ENCODE results near the gene STXBP5.

STXBP5 gene

DNA sequence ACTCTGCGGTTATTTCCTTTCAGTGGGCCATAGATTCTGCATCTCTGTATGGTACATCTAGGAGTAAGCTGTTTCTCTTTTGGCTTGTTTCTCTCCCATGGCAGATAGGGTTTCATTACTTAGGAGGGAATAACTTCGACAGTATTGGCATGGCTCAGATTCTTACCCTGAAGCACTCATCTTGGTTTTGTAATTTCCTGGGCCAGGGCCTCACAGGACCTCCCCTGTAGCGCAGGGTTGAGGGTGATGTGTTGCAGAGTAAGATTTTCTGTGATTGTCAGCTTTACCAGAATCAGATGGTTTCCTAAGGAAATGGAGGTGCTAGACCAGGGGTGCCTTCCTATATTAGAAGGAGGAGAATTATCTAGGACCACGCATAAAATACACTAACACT is 78.3 kb downstream of the STXBP5 start:
- DNase-seq (ENCODE audit: low read depth), result no peak
- TF ChIP-seq, protein P1, sequence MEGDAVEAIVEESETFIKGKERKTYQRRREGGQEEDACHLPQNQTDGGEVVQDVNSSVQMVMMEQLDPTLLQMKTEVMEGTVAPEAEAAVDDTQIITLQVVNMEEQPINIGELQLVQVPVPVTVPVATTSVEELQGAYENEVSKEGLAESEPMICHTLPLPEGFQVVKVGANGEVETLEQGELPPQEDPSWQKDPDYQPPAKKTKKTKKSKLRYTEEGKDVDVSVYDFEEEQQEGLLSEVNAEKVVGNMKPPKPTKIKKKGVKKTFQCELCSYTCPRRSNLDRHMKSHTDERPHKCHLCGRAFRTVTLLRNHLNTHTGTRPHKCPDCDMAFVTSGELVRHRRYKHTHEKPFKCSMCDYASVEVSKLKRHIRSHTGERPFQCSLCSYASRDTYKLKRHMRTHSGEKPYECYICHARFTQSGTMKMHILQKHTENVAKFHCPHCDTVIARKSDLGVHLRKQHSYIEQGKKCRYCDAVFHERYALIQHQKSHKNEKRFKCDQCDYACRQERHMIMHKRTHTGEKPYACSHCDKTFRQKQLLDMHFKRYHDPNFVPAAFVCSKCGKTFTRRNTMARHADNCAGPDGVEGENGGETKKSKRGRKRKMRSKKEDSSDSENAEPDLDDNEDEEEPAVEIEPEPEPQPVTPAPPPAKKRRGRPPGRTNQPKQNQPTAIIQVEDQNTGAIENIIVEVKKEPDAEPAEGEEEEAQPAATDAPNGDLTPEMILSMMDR (conservative IDR thresholded peaks at IDR 0.05; ENCODE audit: low read depth, low read length), result no peak
- no peak overlapping the region for H3K4me3 ChIP-seq (ENCODE audit: low read length)

- DNase-seq (ENCODE audit: low read depth), result no peak
- H3K4me3 ChIP-seq (ENCODE audit: low read length), result no peak overlapping the region
- TF ChIP-seq, protein P1 (conservative IDR thresholded peaks at IDR 0.05; ENCODE audit: low read depth, low read length), result no peak
Measured at GRCh38 chr6:147283460-147283859, 79.2 kb downstream of the STXBP5 start.

- DNase-seq (ENCODE audit: low read depth), result peak; percentile 26
- TF ChIP-seq, protein P1 (conservative IDR thresholded peaks at IDR 0.05; ENCODE audit: low read depth, low read length), result peak; percentile 50
- H3K4me3 ChIP-seq (ENCODE audit: low read length), result no peak overlapping the region
Measured at GRCh38 chr6:147285087-147285855, 81.1 kb downstream of the STXBP5 start.

DNA sequence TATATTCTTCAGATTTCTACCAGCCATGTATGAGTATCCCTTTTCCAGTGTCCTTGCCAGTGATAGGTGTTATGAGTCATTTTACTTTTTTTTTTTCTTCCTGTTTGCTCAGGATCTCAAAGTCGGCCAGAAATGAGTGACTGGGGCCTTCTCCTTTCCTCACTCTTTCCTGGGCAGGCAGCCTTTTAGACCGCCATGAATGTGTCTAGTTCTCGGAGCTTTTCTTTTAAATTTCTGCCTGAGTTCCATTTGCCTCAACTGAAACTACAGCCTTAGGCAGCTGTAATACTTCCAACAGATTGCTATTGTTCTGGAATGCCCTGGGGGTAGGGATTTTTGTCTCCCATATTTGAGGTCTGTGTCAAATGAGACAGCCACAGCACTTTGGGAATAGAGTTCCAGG is 83.7 kb downstream of the STXBP5 start:
- TF ChIP-seq, protein P1 (conservative IDR thresholded peaks at IDR 0.05; ENCODE audit: low read depth, low read length), result no peak
- DNase-seq (ENCODE audit: low read depth), result no peak
- no peak overlapping the region for H3K4me3 ChIP-seq (ENCODE audit: low read length)

DNA sequence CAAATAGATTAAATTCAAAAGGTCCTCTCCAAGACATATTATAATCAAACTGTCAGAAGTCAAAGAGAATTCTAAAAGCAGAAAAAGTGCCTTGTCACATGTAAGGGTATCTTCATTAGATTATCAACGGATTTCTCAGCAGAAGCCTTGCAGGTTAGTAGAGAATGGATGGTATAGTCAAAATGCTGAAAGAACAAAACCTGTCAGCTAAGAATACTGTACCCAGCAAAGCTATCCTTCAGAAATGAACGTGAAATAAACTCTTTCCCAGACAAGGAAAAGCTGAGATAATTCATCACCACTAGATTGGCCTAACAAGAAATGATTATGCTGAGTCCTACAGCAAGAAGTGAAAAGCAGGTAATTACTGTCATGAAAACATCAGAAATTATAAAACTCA is 92.9 kb downstream of the STXBP5 start:
- TF ChIP-seq, protein P1 (conservative IDR thresholded peaks at IDR 0.05; ENCODE audit: low read depth, low read length), result no peak
- H3K4me3 ChIP-seq (ENCODE audit: low read length), result no peak overlapping the region
- DNase-seq (ENCODE audit: low read depth), result no peak

DNA sequence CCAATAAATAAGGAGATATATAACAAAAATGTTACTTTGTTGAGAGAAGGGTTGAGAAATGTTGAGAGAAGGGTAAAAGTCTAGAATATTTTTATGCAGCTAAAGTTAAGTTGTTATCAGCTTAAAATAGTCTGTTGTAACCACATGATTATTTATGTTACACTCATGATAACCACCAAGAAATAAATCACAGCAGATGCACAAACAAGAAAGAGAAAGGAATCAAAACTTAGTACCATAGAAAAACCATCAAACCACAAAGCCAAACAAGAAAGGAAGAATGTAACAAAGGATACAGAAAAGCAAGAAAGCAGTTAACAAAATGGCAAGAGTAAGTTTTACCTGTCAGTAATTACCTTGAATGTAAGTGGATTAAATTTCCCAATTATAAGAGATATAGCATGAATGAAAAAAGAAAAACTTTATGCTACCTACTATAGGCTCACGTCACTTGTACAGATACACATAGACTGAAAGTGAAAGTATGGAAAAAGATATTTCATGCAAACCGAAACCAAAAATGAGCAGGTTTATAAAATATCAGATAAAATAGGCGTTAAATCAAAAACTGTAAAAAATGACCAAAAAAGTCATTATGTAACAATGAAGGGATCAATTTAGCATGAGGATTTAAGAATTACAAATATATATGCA is 93.6 kb downstream of the STXBP5 start:
- TF ChIP-seq, protein P1 (conservative IDR thresholded peaks at IDR 0.05; ENCODE audit: low read depth, low read length), result no peak
- no peak overlapping the region for H3K4me3 ChIP-seq (ENCODE audit: low read length)
- no peak for DNase-seq (ENCODE audit: low read depth)

GRCh38 chr6:147298461-147298860 is 94.2 kb downstream of the STXBP5 start:
- no peak for DNase-seq (ENCODE audit: low read depth)
- H3K4me3 ChIP-seq (ENCODE audit: low read length), result no peak overlapping the region
- TF ChIP-seq, protein P1 (conservative IDR thresholded peaks at IDR 0.05; ENCODE audit: low read depth, low read length), result no peak
